ENCODE results near the gene CYP3A5. TPM values are rescaled to one million over a fixed set of nuclear protein-coding genes. Genes with fewer than 3 reads are reported as not detected.
A peak's percentile ranks its signal among the peaks of the same experiment; 100 is the strongest.

The CYP3A5 gene
- total and polyA plus RNA-seq, 2 of the 8 experiments (the other 6 are each of a cell fraction or from before 2014, with no cell fraction given) = 0.06 TPM; not detected in 1

DNA sequence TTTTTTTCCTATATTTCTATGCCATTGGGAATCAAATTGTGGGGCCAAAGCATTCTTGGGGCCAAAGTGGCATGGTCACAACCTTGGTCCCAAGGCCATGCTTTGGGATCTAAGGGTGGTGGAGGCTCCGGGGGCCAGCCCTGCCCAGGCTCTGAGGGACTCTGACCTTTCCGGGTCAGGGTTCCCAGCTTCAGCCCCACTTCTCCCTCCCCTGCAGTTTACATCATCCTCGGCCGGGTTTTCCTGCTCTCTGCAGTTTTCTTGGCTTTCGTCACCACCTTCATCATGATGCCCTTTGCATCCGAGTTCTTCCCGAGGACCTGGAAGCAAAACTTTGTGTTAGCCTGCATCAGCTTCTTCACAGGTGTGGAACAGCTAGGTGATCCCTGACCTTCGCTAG lies 73.3 kb downstream of the CYP3A5 start:
- Histone ChIP-seq H2BK5ac (ENCODE audit: low read depth, low read length) (no peak overlapping the region), H3K79me2 (ENCODE audit: control insufficient read depth in 1 of 2, insufficient read depth in 2 of 2, low read length in 2 of 2) (no peaks in the 10 kb centered on the region), H3K79me1 (ENCODE audit: low read depth, low read length) (no peaks in the 10 kb centered on the region), H3K4me1 (replicated peaks in 1 of 4; ENCODE audit: control insufficient read depth in 3 of 4, insufficient read depth in 4 of 4, low read length in 3 of 4) (peaks cover 0 to 3% (median under 1%) of the 10 kb centered on the region in 4 experiments; a peak in 3 of 7 replicates), H3K18ac (ENCODE audit: extremely low read depth, low read length) (no peak overlapping the region), H2AFZ (ENCODE audit: low read length) (no peak overlapping the region), H3K56ac (replicated peaks; ENCODE audit: insufficient read length, low read depth, low read length) (no peak overlapping the region), H4K91ac (replicated peaks; ENCODE audit: insufficient read length, low read length) (no peak overlapping the region), H2BK120ac (replicated peaks; ENCODE audit: low read depth, low read length) (no peak overlapping the region), H3K27ac (ENCODE audit: low read depth, low read length) (no peak overlapping the region), H3K9ac (replicated peaks in 1 of 4; ENCODE audit: extremely low read depth in 1 of 4, low read depth in 3 of 4, low read length in 3 of 4) (no peak overlapping the region), H3K36me3 (ENCODE audit: control insufficient read depth in 2 of 4, insufficient read depth in 4 of 4, low read length in 3 of 4) (no peaks in the 10 kb centered on the region), H2BK15ac (ENCODE audit: low read length) (no peak overlapping the region), H3K23me2 (ENCODE audit: low read depth, low read length) (no peaks in the 10 kb centered on the region; the same call in 1 of the 2 replicates), H2BK20ac (ENCODE audit: low read length) (no peak overlapping the region), H3K14ac (ENCODE audit: insufficient read length) (no peak overlapping the region), H3K4me3 (ENCODE audit: extremely low read depth in 1 of 4, insufficient read depth in 2 of 4, low read depth in 3 of 4, low read length in 4 of 4) (no peak overlapping the region), H4K20me1 (replicated peaks in 1 of 2; ENCODE audit: control insufficient read depth in 1 of 2, insufficient read depth in 2 of 2, low read length in 2 of 2) (no peaks in the 10 kb centered on the region), H3K4ac (replicated peaks; ENCODE audit: insufficient read length, low read depth, low read length) (no peak overlapping the region), H3K4me2 (ENCODE audit: insufficient read depth in 1 of 2, low read depth in 2 of 2, low read length in 2 of 2) (no peak overlapping the region), H2BK12ac (ENCODE audit: low read depth, low read length) (no peak overlapping the region), H4K5ac (ENCODE audit: insufficient read length, low read depth, low read length) (no peak overlapping the region), H2AK5ac (ENCODE audit: low read depth, low read length) (0 out of 2 replicates have a peak overlapping the region, but pooled peaks have one; percentile 3), H3K9me3 (ENCODE audit: insufficient read depth in 2 of 2, low read depth in 1 of 2, low read length in 1 of 2) (no peaks in the 10 kb centered on the region), H3K23ac (ENCODE audit: insufficient read length) (no peak overlapping the region), H3K27me3 (replicated peaks in 1 of 4; ENCODE audit: control insufficient read depth in 3 of 4, extremely low read depth in 1 of 4, insufficient read depth in 3 of 4, low read length in 3 of 4) (peaks cover 0 to 3% (median 1%) of the 10 kb centered on the region in 4 experiments; a peak in 1 of 7 replicates), H4K8ac (ENCODE audit: extremely low read depth, insufficient read depth, low read length) (no peak overlapping the region)
- ChIA-PET POLR2A (ENCODE audit: partially characterized antibody) (interaction anchor here (3.8 kb wide), 1 partner anchor 10 kb away, joined by 16 read pairs; the partner anchor contains the start of gene ZSCAN25), CTCF (ENCODE audit: partially characterized antibody) (interaction anchor here (0.6 to 2.9 kb wide), 5 partner anchors 10 to 386 kb away, joined by 3 to 18 read pairs (median 4); partner anchors contain the start of gene ZSCAN25)
- FAIRE-seq = no peak
- peak in 1 of 2 experiments; percentile 14 for DNase-seq (ENCODE audit: low read depth in 1 of 2, low spot score in 2 of 2)
- WGBS, 2 experiments (ENCODE audit: extremely low coverage in 1 of 2, insufficient coverage in 1 of 2, insufficient read length in 1 of 2, insufficient replicate concordance in 2 of 2, low coverage in 1 of 2, low lambda C conversion rate in 2 of 2, missing lambda C conversion rate in 1 of 2) = 87% methylated on average over 8 of the region's 8 CpGs; no CpG with 5 or more reads in 1 of the 2 experiments
- TF ChIP-seq PHF8 (conservative IDR thresholded peaks at IDR 0.05; ENCODE audit: low read depth, low read length) = no peak

All from H1 (cell line).